ENCODE results near the gene FUT4. TPM values are rescaled to one million over a fixed set of nuclear protein-coding genes. Genes with fewer than 3 reads are reported as not detected.

FUT4 gene, protein sequence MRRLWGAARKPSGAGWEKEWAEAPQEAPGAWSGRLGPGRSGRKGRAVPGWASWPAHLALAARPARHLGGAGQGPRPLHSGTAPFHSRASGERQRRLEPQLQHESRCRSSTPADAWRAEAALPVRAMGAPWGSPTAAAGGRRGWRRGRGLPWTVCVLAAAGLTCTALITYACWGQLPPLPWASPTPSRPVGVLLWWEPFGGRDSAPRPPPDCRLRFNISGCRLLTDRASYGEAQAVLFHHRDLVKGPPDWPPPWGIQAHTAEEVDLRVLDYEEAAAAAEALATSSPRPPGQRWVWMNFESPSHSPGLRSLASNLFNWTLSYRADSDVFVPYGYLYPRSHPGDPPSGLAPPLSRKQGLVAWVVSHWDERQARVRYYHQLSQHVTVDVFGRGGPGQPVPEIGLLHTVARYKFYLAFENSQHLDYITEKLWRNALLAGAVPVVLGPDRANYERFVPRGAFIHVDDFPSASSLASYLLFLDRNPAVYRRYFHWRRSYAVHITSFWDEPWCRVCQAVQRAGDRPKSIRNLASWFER
- polyA plus RNA-seq (2013, experiment 1 of 2), result 6.3 TPM
- 6.4 TPM for polyA plus RNA-seq (2013, experiment 2 of 2)

DNA sequence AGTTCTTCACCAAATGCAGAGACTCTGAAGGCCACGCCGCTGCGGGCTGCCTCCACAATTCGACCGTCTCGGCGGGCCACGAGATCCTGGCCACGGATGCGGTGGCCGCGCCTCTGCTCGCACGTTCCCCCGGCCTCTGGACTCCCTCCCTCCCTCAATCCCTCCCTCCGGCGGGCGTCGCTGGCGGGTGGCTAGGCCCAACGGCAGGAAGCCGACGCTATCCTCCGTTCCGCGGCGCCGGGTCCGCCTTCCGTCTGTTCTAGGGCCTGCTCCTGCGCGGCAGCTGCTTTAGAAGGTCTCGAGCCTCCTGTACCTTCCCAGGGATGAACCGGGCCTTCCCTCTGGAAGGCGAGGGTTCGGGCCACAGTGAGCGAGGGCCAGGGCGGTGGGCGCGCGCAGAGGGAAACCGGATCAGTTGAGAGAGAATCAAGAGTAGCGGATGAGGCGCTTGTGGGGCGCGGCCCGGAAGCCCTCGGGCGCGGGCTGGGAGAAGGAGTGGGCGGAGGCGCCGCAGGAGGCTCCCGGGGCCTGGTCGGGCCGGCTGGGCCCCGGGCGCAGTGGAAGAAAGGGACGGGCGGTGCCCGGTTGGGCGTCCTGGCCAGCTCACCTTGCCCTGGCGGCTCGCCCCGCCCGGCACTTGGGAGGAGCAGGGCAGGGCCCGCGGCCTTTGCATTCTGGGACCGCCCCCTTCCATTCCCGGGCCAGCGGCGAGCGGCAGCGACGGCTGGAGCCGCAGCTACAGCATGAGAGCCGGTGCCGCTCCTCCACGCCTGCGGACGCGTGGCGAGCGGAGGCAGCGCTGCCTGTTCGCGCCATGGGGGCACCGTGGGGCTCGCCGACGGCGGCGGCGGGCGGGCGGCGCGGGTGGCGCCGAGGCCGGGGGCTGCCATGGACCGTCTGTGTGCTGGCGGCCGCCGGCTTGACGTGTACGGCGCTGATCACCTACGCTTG is at the start of gene FUT4:
Gene FUT4 (plus strand): TSS at position 227 of the 951 bp plus-strand sequence. CDS start 213 bp downstream, at position 440.
- no peak within 1 kb of the TSS for H2AK5ac ChIP-seq (ENCODE audit: low read length)
- no peaks in the 10 kb centered on the region for H3K4me1 ChIP-seq (ENCODE audit: control insufficient read depth, low read depth, low read length)
- H2BK15ac ChIP-seq (replicated peaks; ENCODE audit: low read depth), result no peak within 1 kb of the TSS
- peak within 1 kb of the TSS; percentile 86 for H3K4me2 ChIP-seq (ENCODE audit: low read length)
- no CpG with 5 or more reads among the region's 109 CpGs for WGBS (ENCODE audit: extremely low coverage, insufficient coverage, low lambda C conversion rate)
- H2BK120ac ChIP-seq (ENCODE audit: low read depth, low read length), result no peak within 1 kb of the TSS
- DNase-seq, result peak; percentile 93
- peak within 1 kb of the TSS; percentile 83 for H3K9ac ChIP-seq (ENCODE audit: low read length)
- H3K23ac ChIP-seq (ENCODE audit: low read length), result peak within 1 kb of the TSS; percentile 97
- peak within 1 kb of the TSS; percentile 99 for H3K56ac ChIP-seq (ENCODE audit: low read length)
- no peak within 1 kb of the TSS for H4K5ac ChIP-seq (ENCODE audit: low read length)
- H3K4me3 ChIP-seq (ENCODE audit: low read length), result peak within 1 kb of the TSS; percentile 63
- peak within 1 kb of the TSS; percentile 69 for H3K18ac ChIP-seq (ENCODE audit: low read length)
- peak within 1 kb of the TSS; percentile 50 for H3K4ac ChIP-seq (ENCODE audit: low read depth, low read length)
- H3K79me1 ChIP-seq (ENCODE audit: low read length), result no peaks in the 10 kb centered on the region
- H3K79me2 ChIP-seq (ENCODE audit: control insufficient read depth, insufficient read depth, low read length), result no peaks in the 10 kb centered on the region
- H3K36me3 ChIP-seq (ENCODE audit: control insufficient read depth, insufficient read depth, low read length), result no peaks in the 10 kb centered on the region
- H4K8ac ChIP-seq (ENCODE audit: low read depth, low read length), result no peak within 1 kb of the TSS
- peak within 1 kb of the TSS; percentile 72 for H2BK5ac ChIP-seq (ENCODE audit: low read length)
- peak within 1 kb of the TSS; percentile 68 for H3K27ac ChIP-seq (ENCODE audit: low read depth, low read length)
- H3K27me3 ChIP-seq (ENCODE audit: insufficient read depth, low read length, poor library complexity), result no peaks in the 10 kb centered on the region

DNA sequence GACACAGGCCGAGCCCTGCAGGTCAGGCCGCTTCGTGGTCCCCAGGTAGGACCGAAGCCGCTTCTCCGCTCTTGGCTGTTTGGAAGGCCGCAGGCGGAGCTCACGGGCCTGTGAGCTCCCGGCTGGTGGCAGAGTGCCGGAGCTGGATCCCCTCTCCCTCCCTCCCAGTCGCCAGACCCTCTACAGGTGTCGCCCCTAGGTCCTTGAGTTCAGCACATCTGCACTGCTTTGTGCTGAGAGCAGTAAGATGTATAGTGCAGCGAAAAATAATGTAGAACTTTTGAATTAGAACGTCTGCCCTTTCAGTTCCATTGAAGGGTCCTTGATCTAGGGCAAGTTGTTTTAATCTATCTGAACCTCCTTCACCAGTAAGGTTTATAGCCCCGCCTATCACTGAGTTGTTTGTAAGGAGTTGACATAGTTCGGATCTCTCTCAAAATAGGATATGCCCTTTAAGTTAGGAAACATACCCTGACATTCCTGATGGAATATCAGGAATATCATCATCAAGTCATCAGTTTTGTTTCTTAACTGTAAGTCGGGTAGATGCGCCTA is 49.5 kb upstream of the FUT4 start:
- Histone ChIP-seq H2BK120ac (ENCODE audit: low read depth, low read length) (no peak overlapping the region), H2BK5ac (ENCODE audit: low read length) (no peak overlapping the region), H3K23ac (ENCODE audit: low read length) (no peak overlapping the region), H3K36me3 (ENCODE audit: control insufficient read depth, insufficient read depth, low read length) (no peaks in the 10 kb centered on the region), H3K18ac (ENCODE audit: low read length) (no peak overlapping the region), H3K27me3 (ENCODE audit: insufficient read depth, low read length, poor library complexity) (no peaks in the 10 kb centered on the region), H3K27ac (ENCODE audit: low read depth, low read length) (peak overlapping the region; percentile 46), H2AK5ac (ENCODE audit: low read length) (no peak overlapping the region), H3K79me2 (ENCODE audit: control insufficient read depth, insufficient read depth, low read length) (peaks cover 2% of the 10 kb centered on the region), H3K4me3 (ENCODE audit: low read length) (peak overlapping the region; percentile 87), H3K79me1 (ENCODE audit: low read length) (peaks cover 2% of the 10 kb centered on the region), H4K5ac (ENCODE audit: low read length) (no peak overlapping the region), H3K4me1 (ENCODE audit: control insufficient read depth, low read depth, low read length) (no peaks in the 10 kb centered on the region), H2BK15ac (replicated peaks; ENCODE audit: low read depth) (no peak overlapping the region), H3K9ac (ENCODE audit: low read length) (peak overlapping the region; percentile 77), H3K4me2 (ENCODE audit: low read length) (peak overlapping the region; percentile 76), H4K8ac (ENCODE audit: low read depth, low read length) (no peak overlapping the region), H3K4ac (ENCODE audit: low read depth, low read length) (no peak overlapping the region), H3K56ac (ENCODE audit: low read length) (peak overlapping the region; percentile 86)
- WGBS (ENCODE audit: extremely low coverage, insufficient coverage, low lambda C conversion rate), result no CpG with 5 or more reads among the region's 19 CpGs
- no peak for DNase-seq

DNA sequence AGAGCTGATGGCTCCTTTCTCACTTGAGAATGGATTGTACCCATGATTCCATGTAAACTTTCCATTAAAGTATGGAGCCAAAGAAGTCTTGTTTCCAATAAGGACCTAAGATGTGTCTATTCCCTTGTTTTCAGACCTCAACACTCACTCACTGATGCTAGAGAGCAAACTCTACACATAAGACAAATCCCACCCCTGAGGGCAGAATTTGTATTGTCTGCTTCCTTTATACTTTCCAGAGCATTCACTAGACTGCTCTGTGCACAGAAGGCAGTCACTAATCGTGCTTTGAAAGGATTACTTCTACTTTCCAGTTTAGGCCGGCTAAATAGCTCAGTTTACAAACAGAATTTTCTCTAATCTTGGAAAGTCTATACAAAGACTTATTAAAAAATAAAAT is 43.5 kb upstream of the FUT4 start:
- no peak overlapping the region for H3K4me2 ChIP-seq (ENCODE audit: low read length)
- DNase-seq, result no peak
- no peak overlapping the region for H4K8ac ChIP-seq (ENCODE audit: low read depth, low read length)
- no peaks in the 10 kb centered on the region for H3K79me2 ChIP-seq (ENCODE audit: control insufficient read depth, insufficient read depth, low read length)
- no peak overlapping the region for H3K27ac ChIP-seq (ENCODE audit: low read depth, low read length)
- H3K36me3 ChIP-seq (ENCODE audit: control insufficient read depth, insufficient read depth, low read length), result no peaks in the 10 kb centered on the region
- H3K4me3 ChIP-seq (ENCODE audit: low read length), result no peak overlapping the region
- H3K9ac ChIP-seq (ENCODE audit: low read length), result no peak overlapping the region
- no peak overlapping the region for H2AK5ac ChIP-seq (ENCODE audit: low read length)
- no CpG with 5 or more reads among the region's 2 CpGs for WGBS (ENCODE audit: extremely low coverage, insufficient coverage, low lambda C conversion rate)
- H3K79me1 ChIP-seq (ENCODE audit: low read length), result peaks cover 2% of the 10 kb centered on the region
- no peak overlapping the region for H3K23ac ChIP-seq (ENCODE audit: low read length)
- no peak overlapping the region for H3K18ac ChIP-seq (ENCODE audit: low read length)
- H2BK120ac ChIP-seq (ENCODE audit: low read depth, low read length), result no peak overlapping the region
- no peaks in the 10 kb centered on the region for H3K27me3 ChIP-seq (ENCODE audit: insufficient read depth, low read length, poor library complexity)
- H2BK5ac ChIP-seq (ENCODE audit: low read length), result no peak overlapping the region
- no peak overlapping the region for H3K4ac ChIP-seq (ENCODE audit: low read depth, low read length)
- H3K4me1 ChIP-seq (ENCODE audit: control insufficient read depth, low read depth, low read length), result no peaks in the 10 kb centered on the region
- no peak overlapping the region for H3K56ac ChIP-seq (ENCODE audit: low read length)
- H4K5ac ChIP-seq (ENCODE audit: low read length), result no peak overlapping the region
- H2BK15ac ChIP-seq (replicated peaks; ENCODE audit: low read depth), result no peak overlapping the region

DNA sequence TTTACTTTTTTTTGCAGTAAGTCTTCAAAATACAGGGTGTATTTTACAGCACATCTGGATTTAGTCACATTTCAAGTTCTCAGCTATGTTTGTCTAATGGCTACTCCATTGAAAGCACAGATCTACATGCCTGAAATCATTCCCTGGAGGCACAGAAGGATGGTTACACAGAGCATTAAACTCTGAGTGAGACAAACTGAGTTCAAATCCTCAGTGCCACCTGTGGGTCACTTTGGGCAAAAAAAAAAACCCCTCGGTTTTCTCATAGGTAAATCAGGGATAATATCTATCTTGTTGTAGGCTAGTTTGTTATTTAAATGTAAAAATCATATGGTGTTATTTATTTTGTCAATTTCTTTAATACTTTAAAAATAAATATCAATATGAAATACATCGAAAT is 42.2 kb upstream of the FUT4 start:
- Histone ChIP-seq H2AK5ac (ENCODE audit: low read length) (no peak overlapping the region), H3K79me2 (ENCODE audit: control insufficient read depth, insufficient read depth, low read length) (no peaks in the 10 kb centered on the region), H3K18ac (ENCODE audit: low read length) (no peak overlapping the region), H3K27me3 (ENCODE audit: insufficient read depth, low read length, poor library complexity) (no peaks in the 10 kb centered on the region), H3K4me2 (ENCODE audit: low read length) (no peak overlapping the region), H4K5ac (ENCODE audit: low read length) (no peak overlapping the region), H4K8ac (ENCODE audit: low read depth, low read length) (no peak overlapping the region), H3K27ac (ENCODE audit: low read depth, low read length) (no peak overlapping the region), H3K56ac (ENCODE audit: low read length) (no peak overlapping the region), H2BK5ac (ENCODE audit: low read length) (no peak overlapping the region), H2BK15ac (replicated peaks; ENCODE audit: low read depth) (no peak overlapping the region), H3K4me1 (ENCODE audit: control insufficient read depth, low read depth, low read length) (no peaks in the 10 kb centered on the region), H3K23ac (ENCODE audit: low read length) (no peak overlapping the region), H3K36me3 (ENCODE audit: control insufficient read depth, insufficient read depth, low read length) (no peaks in the 10 kb centered on the region), H3K4ac (ENCODE audit: low read depth, low read length) (no peak overlapping the region), H3K9ac (ENCODE audit: low read length) (no peak overlapping the region), H2BK120ac (ENCODE audit: low read depth, low read length) (no peak overlapping the region), H3K79me1 (ENCODE audit: low read length) (no peaks in the 10 kb centered on the region), H3K4me3 (ENCODE audit: low read length) (no peak overlapping the region)
- whole genome bisulfite sequencing (ENCODE audit: extremely low coverage, insufficient coverage, low lambda C conversion rate), result no CpG with 5 or more reads among the region's 2 CpGs
- peak; percentile 19 for DNase-seq

DNA sequence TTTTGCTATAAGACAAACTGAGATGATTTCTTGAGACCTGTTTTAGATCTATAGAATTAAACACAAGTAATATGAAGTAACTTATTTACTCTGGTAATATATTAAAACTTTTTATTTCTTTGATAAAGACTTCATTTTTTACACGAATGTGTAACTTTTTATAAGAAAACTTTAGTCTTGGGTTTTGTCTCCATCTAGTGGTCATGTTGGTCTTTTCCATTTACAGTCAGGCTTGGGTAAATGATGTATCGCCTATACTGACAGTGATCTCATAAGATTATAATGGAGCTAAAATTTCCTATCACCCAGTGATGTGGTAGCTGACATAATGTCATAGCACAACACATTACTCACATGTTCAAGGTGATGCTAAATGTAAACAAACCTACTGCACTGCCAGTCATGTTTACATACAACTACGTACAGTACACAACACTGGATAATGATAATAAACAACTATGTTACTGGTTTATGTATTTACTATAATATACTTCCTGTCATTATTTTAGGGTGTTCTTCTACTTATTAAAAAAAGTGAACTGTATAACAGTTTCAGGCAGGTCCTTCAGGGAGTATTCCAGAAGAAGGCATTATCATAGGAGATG is 38.9 kb upstream of the FUT4 start:
- no peak overlapping the region for H3K9ac ChIP-seq (ENCODE audit: low read length)
- H3K4me2 ChIP-seq (ENCODE audit: low read length), result no peak overlapping the region
- WGBS (ENCODE audit: extremely low coverage, insufficient coverage, low lambda C conversion rate), result no CpG with 5 or more reads among the region's 3 CpGs
- no peaks in the 10 kb centered on the region for H3K27me3 ChIP-seq (ENCODE audit: insufficient read depth, low read length, poor library complexity)
- H4K8ac ChIP-seq (ENCODE audit: low read depth, low read length), result no peak overlapping the region
- no peak overlapping the region for H3K4ac ChIP-seq (ENCODE audit: low read depth, low read length)
- no peak overlapping the region for H4K5ac ChIP-seq (ENCODE audit: low read length)
- no peak overlapping the region for H2BK5ac ChIP-seq (ENCODE audit: low read length)
- no peak overlapping the region for H2BK15ac ChIP-seq (replicated peaks; ENCODE audit: low read depth)
- H3K18ac ChIP-seq (ENCODE audit: low read length), result no peak overlapping the region
- no peaks in the 10 kb centered on the region for H3K79me1 ChIP-seq (ENCODE audit: low read length)
- no peak overlapping the region for H3K27ac ChIP-seq (ENCODE audit: low read depth, low read length)
- no peaks in the 10 kb centered on the region for H3K36me3 ChIP-seq (ENCODE audit: control insufficient read depth, insufficient read depth, low read length)
- H3K23ac ChIP-seq (ENCODE audit: low read length), result no peak overlapping the region
- H3K79me2 ChIP-seq (ENCODE audit: control insufficient read depth, insufficient read depth, low read length), result no peaks in the 10 kb centered on the region
- H3K4me3 ChIP-seq (ENCODE audit: low read length), result no peak overlapping the region
- DNase-seq, result peak; percentile 49
- H3K4me1 ChIP-seq (ENCODE audit: control insufficient read depth, low read depth, low read length), result no peaks in the 10 kb centered on the region
- H2AK5ac ChIP-seq (ENCODE audit: low read length), result no peak overlapping the region
- no peak overlapping the region for H2BK120ac ChIP-seq (ENCODE audit: low read depth, low read length)
- H3K56ac ChIP-seq (ENCODE audit: low read length), result no peak overlapping the region

Data from mesendoderm (in vitro differentiated cells).